ENCODE measurements around the gene KRTAP10-11.

The KRTAP10-11 gene

GRCh38 chr21:44643741-44644310 is 2.4 kb upstream of the KRTAP10-11 start:
- no peaks in the 10 kb centered on the region for H3K27me3 ChIP-seq (ENCODE audit: control insufficient read depth, insufficient read depth, low read length)
- H3K27ac ChIP-seq (ENCODE audit: low read depth, low read length), result no peak overlapping the region
- no peaks in the 10 kb centered on the region; the same call in 1 of the 2 replicates for H3K4me1 ChIP-seq (ENCODE audit: control insufficient read depth, insufficient read depth, low read length)
- no peak overlapping the region for H3K9ac ChIP-seq (ENCODE audit: low read depth, low read length)
- no peak overlapping the region for H3K4me3 ChIP-seq (ENCODE audit: low read depth, low read length)
- no peaks in the 10 kb centered on the region for H3K9me3 ChIP-seq (ENCODE audit: control insufficient read depth, insufficient read depth, low read length)
- no peaks in the 10 kb centered on the region for H3K36me3 ChIP-seq (ENCODE audit: control insufficient read depth, insufficient read depth, low read length)

GRCh38 chr21:44644878-44645277 is 1.3 kb upstream of the KRTAP10-11 start:
- H3K9me3 ChIP-seq (ENCODE audit: control insufficient read depth, insufficient read depth, low read length), result no peaks in the 10 kb centered on the region
- no peak overlapping the region for H3K4me3 ChIP-seq (ENCODE audit: low read depth, low read length)
- H3K9ac ChIP-seq (ENCODE audit: low read depth, low read length), result no peak overlapping the region
- H3K27ac ChIP-seq (ENCODE audit: low read depth, low read length), result no peak overlapping the region
- no peaks in the 10 kb centered on the region for H3K27me3 ChIP-seq (ENCODE audit: control insufficient read depth, insufficient read depth, low read length)
- no peaks in the 10 kb centered on the region for H3K36me3 ChIP-seq (ENCODE audit: control insufficient read depth, insufficient read depth, low read length)
- no peaks in the 10 kb centered on the region; the same call in 1 of the 2 replicates for H3K4me1 ChIP-seq (ENCODE audit: control insufficient read depth, insufficient read depth, low read length)

GRCh38 chr21:44647222-44647552 is 973 bp downstream of the KRTAP10-11 start:
- Histone ChIP-seq H3K27ac (ENCODE audit: low read depth, low read length) (peak overlapping the region; percentile 2), H3K9ac (ENCODE audit: low read depth, low read length) (no peak overlapping the region), H3K4me3 (ENCODE audit: low read depth, low read length) (no peak overlapping the region), H3K27me3 (ENCODE audit: control insufficient read depth, insufficient read depth, low read length) (no peaks in the 10 kb centered on the region), H3K36me3 (ENCODE audit: control insufficient read depth, insufficient read depth, low read length) (no peaks in the 10 kb centered on the region), H3K4me1 (ENCODE audit: control insufficient read depth, insufficient read depth, low read length) (no peaks in the 10 kb centered on the region; the same call in 1 of the 2 replicates), H3K9me3 (ENCODE audit: control insufficient read depth, insufficient read depth, low read length) (no peaks in the 10 kb centered on the region)

- no peaks in the 10 kb centered on the region for H3K27me3 ChIP-seq (ENCODE audit: control insufficient read depth, insufficient read depth, low read length)
- no peak overlapping the region for H3K9ac ChIP-seq (ENCODE audit: low read depth, low read length)
- no peaks in the 10 kb centered on the region for H3K36me3 ChIP-seq (ENCODE audit: control insufficient read depth, insufficient read depth, low read length)
- no peaks in the 10 kb centered on the region for H3K9me3 ChIP-seq (ENCODE audit: control insufficient read depth, insufficient read depth, low read length)
- no peak overlapping the region for H3K4me3 ChIP-seq (ENCODE audit: low read depth, low read length)
- H3K4me1 ChIP-seq (ENCODE audit: control insufficient read depth, insufficient read depth, low read length), result no peaks in the 10 kb centered on the region; the same call in 1 of the 2 replicates
- H3K27ac ChIP-seq (ENCODE audit: low read depth, low read length), result no peak overlapping the region
These were observed 2.5 kb downstream of the KRTAP10-11 start for GRCh38 chr21:44648557-44649311.

- Histone ChIP-seq H3K9ac (ENCODE audit: low read depth, low read length) (no peak overlapping the region), H3K9me3 (ENCODE audit: control insufficient read depth, insufficient read depth, low read length) (no peaks in the 10 kb centered on the region), H3K4me1 (ENCODE audit: control insufficient read depth, insufficient read depth, low read length) (no peaks in the 10 kb centered on the region; the same call in 1 of the 2 replicates), H3K4me3 (ENCODE audit: low read depth, low read length) (no peak overlapping the region), H3K27ac (ENCODE audit: low read depth, low read length) (no peak overlapping the region), H3K27me3 (ENCODE audit: control insufficient read depth, insufficient read depth, low read length) (no peaks in the 10 kb centered on the region), H3K36me3 (ENCODE audit: control insufficient read depth, insufficient read depth, low read length) (no peaks in the 10 kb centered on the region)
These were observed 3.4 kb downstream of the KRTAP10-11 start for GRCh38 chr21:44649521-44650100.

GRCh38 chr21:44650265-44650972 is 4.2 kb downstream of the KRTAP10-11 start:
- no peak overlapping the region for H3K27ac ChIP-seq (ENCODE audit: low read depth, low read length)
- H3K4me1 ChIP-seq (ENCODE audit: control insufficient read depth, insufficient read depth, low read length), result no peaks in the 10 kb centered on the region; the same call in 1 of the 2 replicates
- no peak overlapping the region for H3K9ac ChIP-seq (ENCODE audit: low read depth, low read length)
- no peaks in the 10 kb centered on the region for H3K9me3 ChIP-seq (ENCODE audit: control insufficient read depth, insufficient read depth, low read length)
- H3K27me3 ChIP-seq (ENCODE audit: control insufficient read depth, insufficient read depth, low read length), result no peaks in the 10 kb centered on the region
- H3K4me3 ChIP-seq (ENCODE audit: low read depth, low read length), result no peak overlapping the region
- no peaks in the 10 kb centered on the region for H3K36me3 ChIP-seq (ENCODE audit: control insufficient read depth, insufficient read depth, low read length)

- Histone ChIP-seq H3K9ac (ENCODE audit: low read depth, low read length) (no peak overlapping the region), H3K27ac (ENCODE audit: low read depth, low read length) (no peak overlapping the region), H3K36me3 (ENCODE audit: control insufficient read depth, insufficient read depth, low read length) (no peaks in the 10 kb centered on the region), H3K4me1 (ENCODE audit: control insufficient read depth, insufficient read depth, low read length) (no peaks in the 10 kb centered on the region; the same call in 1 of the 2 replicates), H3K27me3 (ENCODE audit: control insufficient read depth, insufficient read depth, low read length) (no peaks in the 10 kb centered on the region), H3K9me3 (ENCODE audit: control insufficient read depth, insufficient read depth, low read length) (no peaks in the 10 kb centered on the region), H3K4me3 (ENCODE audit: low read depth, low read length) (no peak overlapping the region)
These were observed 4.9 kb downstream of the KRTAP10-11 start for GRCh38 chr21:44650973-44651675.

GRCh38 chr21:44653123-44653522 is 6.9 kb downstream of the KRTAP10-11 start:
- H3K27me3 ChIP-seq (ENCODE audit: control insufficient read depth, insufficient read depth, low read length), result no peaks in the 10 kb centered on the region
- H3K9ac ChIP-seq (ENCODE audit: low read depth, low read length), result no peak overlapping the region
- no peak overlapping the region for H3K4me3 ChIP-seq (ENCODE audit: low read depth, low read length)
- no peaks in the 10 kb centered on the region for H3K9me3 ChIP-seq (ENCODE audit: control insufficient read depth, insufficient read depth, low read length)
- H3K27ac ChIP-seq (ENCODE audit: low read depth, low read length), result no peak overlapping the region
- H3K4me1 ChIP-seq (ENCODE audit: control insufficient read depth, insufficient read depth, low read length), result no peaks in the 10 kb centered on the region
- no peaks in the 10 kb centered on the region for H3K36me3 ChIP-seq (ENCODE audit: control insufficient read depth, insufficient read depth, low read length)

GRCh38 chr21:44653656-44654575 is 7.7 kb downstream of the KRTAP10-11 start:
- no peaks in the 10 kb centered on the region for H3K36me3 ChIP-seq (ENCODE audit: control insufficient read depth, insufficient read depth, low read length)
- no peak overlapping the region for H3K9ac ChIP-seq (ENCODE audit: low read depth, low read length)
- no peak overlapping the region for H3K27ac ChIP-seq (ENCODE audit: low read depth, low read length)
- H3K9me3 ChIP-seq (ENCODE audit: control insufficient read depth, insufficient read depth, low read length), result no peaks in the 10 kb centered on the region
- H3K4me3 ChIP-seq (ENCODE audit: low read depth, low read length), result no peak overlapping the region
- H3K27me3 ChIP-seq (ENCODE audit: control insufficient read depth, insufficient read depth, low read length), result no peaks in the 10 kb centered on the region
- H3K4me1 ChIP-seq (ENCODE audit: control insufficient read depth, insufficient read depth, low read length), result peaks cover 4% of the 10 kb centered on the region
